T-cell (primary cell): ENCODE measurements around the gene S100A4. TPM values are rescaled to one million over a fixed set of nuclear protein-coding genes. Genes with fewer than 3 reads are reported as not detected.
"Not testable (repeated sequence)": the region's sequence is repeated elsewhere in the genome, so short reads cannot be mapped to it uniquely, and the experiment has no call there.

Source experiments
- ATAC-seq, 4 experiments: fragments of 200-7000 bp in 3 of 4; fragments of 150-1000 bp in 1 of 4; cut with Tn5 transposase; replicated peaks in 1 of 4; 1 replicate in 3 of 4; 2 replicates in 1 of 4; pipeline ENCODE4 v1.10.0; 2021; ENCODE audit warnings: moderate library complexity in 3 of 4, mild to moderate bottlenecking in 2 of 4, moderate number of reproducible peaks in 1 of 4
- CTCF ChIA-PET, 2 donors: fragments of 300-600 bp; sonication (Branson Sonifier 250); formaldehyde crosslinking; loops; one replicate each; lab custom pipeline; 2022; ENCODE audit warnings: antibody characterized with exemption in 2 of 2; lab: Charles Lee
- POLR2A ChIA-PET, 2 donors: fragments of 300-600 bp; sonication (Branson Sonifier 250); formaldehyde crosslinking; loops; one replicate each; lab custom pipeline; 2022; ENCODE audit warnings: antibody characterized with exemption in 2 of 2; lab: Charles Lee
- DNase-seq, 35 experiments: peaks; one replicate each; pipeline versions ENCODE4 v3.0.0 to v3.0.0-alpha.2; 2013 to 2023
- H3K27ac ChIP-seq: one replicate; pipeline ENCODE4 v1.5.1; 2013; ENCODE audit warnings: low read length
- H3K27me3 ChIP-seq, 2 experiments: replicated peaks in 1 of 2; 1 replicate in 1 of 2; 2 replicates in 1 of 2; pipeline versions ENCODE4 v1.6.1 to v1.7.0; 2013; ENCODE audit warnings: low read length in 1 of 2, mixed read lengths in 1 of 2; ENCODE audit not compliant: control insufficient read depth in 2 of 2, insufficient read depth in 2 of 2; ENCODE audit errors: extremely low read depth in 1 of 2
- H3K36me3 ChIP-seq, 2 donors: 1 replicate in 1 of 2; 2 replicates in 1 of 2; pipeline versions ENCODE4 v1.6.1 to v1.7.0; 2013; ENCODE audit warnings: low read length in 1 of 2; ENCODE audit not compliant: control insufficient read depth in 2 of 2, insufficient read depth in 1 of 2; ENCODE audit errors: extremely low read depth in 1 of 2
- H3K4me1 ChIP-seq, 2 experiments: 1 replicate in 1 of 2; 2 replicates in 1 of 2; pipeline versions ENCODE4 v1.6.1 to v1.7.0; 2013; ENCODE audit warnings: low read length in 2 of 2, mixed read lengths in 1 of 2; ENCODE audit not compliant: insufficient read depth in 2 of 2, control insufficient read depth in 1 of 2; ENCODE audit errors: extremely low read depth in 1 of 2
- H3K4me3 ChIP-seq, 2 donors: 1 replicate in 1 of 2; 2 replicates in 1 of 2; pipeline versions ENCODE4 v1.5.1 to v1.7.0; 2013; ENCODE audit warnings: mild to moderate bottlenecking in 2 of 2, low read length in 1 of 2, moderate library complexity in 1 of 2; ENCODE audit not compliant: control insufficient read depth in 1 of 2; ENCODE audit errors: extremely low read depth in 1 of 2
- H3K9me3 ChIP-seq: 2 replicates; pipeline ENCODE4 v1.7.0; 2013
- H3K27ac Mint-ChIP-seq, 2 donors: one replicate each; pipeline ENCODE4 v1.8.0; 2020 to 2021; ENCODE audit warnings: mild to moderate bottlenecking in 2 of 2, mixed read lengths in 2 of 2
- H3K27me3 Mint-ChIP-seq, 2 donors: one replicate each; pipeline ENCODE4 v1.8.0; 2021 to 2022; ENCODE audit warnings: mixed read lengths in 2 of 2
- H3K36me3 Mint-ChIP-seq: one replicate; pipeline ENCODE4 v1.8.0; 2021; ENCODE audit warnings: mixed read lengths
- H3K4me1 Mint-ChIP-seq, 3 donors: one replicate each; pipeline ENCODE4 v1.8.0; 2020 to 2022; ENCODE audit warnings: mixed read lengths in 3 of 3, mild to moderate bottlenecking in 1 of 3
- H3K4me3 Mint-ChIP-seq, 3 donors: one replicate each; pipeline ENCODE4 v1.8.0; 2020 to 2022; ENCODE audit warnings: mild to moderate bottlenecking in 3 of 3, mixed read lengths in 3 of 3, moderate library complexity in 3 of 3
- H3K9me3 Mint-ChIP-seq, 3 donors: one replicate each; pipeline ENCODE4 v1.8.0; 2020 to 2022; ENCODE audit warnings: mixed read lengths in 3 of 3
- WGBS: methylation state at CpG from one replicate; pipeline ENCODE4 v1.1.5; 2013; ENCODE audit warnings: missing lambda C conversion rate; ENCODE audit not compliant: insufficient coverage; 5-methylcytosine and 5-hydroxymethylcytosine counted together
- total RNA-seq, 35 experiments: library from RNA in 6 of 35; stranded (reverse) in 6 of 35; fragments of 120-200 nt in 1 of 35; gene quantifications; one replicate each; pipeline versions ENCODE4 v1.2.1 to v1.2.4 and lab custom pipeline; 2013 to 2026

The S100A4 gene
- total RNA-seq: 100 to 1,000 TPM; 297 to 698 (median 384) TPM
- total RNA-seq (2013): 667 TPM
- 12.4 to 196 (median 65.4) reads per million in 29 experiments for total RNA-seq (lab: John Stamatoyannopoulos, UW)

DNA sequence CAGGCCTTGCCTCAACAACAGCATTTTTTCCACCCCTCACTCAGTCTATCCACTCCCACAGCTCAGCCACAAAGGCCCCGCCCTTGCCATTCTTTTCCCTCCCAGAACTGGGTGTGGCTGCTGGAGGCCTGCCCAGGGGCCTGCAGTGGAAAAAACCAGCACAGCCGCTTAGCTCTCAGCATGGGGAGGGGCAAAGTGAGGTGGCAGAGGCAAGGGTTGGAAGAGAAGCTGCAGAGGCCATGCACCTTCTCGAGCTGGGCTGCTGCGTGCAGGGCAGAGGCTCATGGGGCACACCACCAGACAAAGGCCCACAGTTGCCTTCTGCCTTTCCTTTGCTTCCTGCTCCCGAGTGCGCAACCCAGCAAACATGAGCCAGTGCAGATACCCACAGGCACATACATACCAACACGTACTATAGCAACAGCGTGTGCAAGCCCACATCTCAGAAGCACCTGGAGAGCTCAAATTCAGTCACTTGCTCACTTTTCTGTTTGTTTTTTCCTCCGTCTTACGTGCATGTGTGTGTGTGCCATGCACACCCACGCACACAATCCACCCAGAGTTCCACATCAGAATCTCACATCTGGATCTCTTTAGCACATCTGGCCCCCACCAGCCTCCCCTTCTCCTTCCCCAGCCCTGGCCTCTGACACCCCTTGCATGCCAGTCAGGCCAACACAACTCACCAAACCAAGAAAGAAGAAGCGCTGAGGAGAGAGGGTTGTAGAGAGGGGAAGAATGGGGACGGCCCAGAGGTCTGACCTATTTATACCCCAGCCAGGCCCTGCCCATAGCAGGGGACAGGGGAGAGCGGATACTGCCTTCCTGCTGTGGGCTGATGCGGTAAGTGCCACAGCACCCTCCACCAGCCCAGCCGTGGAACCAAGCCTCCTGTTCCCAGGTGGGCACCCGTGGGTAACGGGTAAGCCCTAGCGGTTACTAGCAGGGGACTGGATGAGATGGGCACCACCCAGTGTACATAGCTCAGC lies at the start of gene S100A4:
TSS of gene S100A4 (minus strand) at position 740 of the 989 bp plus-strand sequence. CDS start 1,012 bp downstream, outside the sequence.
- Mint-ChIP-seq H3K4me3 (peak within 1 kb of the TSS; percentile 91 to 95 (median 93)), H3K27ac (peak within 1 kb of the TSS; percentile 100), H3K9me3 (no peaks in the 10 kb centered on the region), H3K36me3 (peaks cover 21% of the 10 kb centered on the region), H3K27me3 (no peaks in the 10 kb centered on the region), H3K4me1 (peaks cover 66 to 83% (median 74%) of the 10 kb centered on the region in 3 donors)
- CTCF ChIA-PET: interaction anchor here (0.8 to 2.8 kb wide), 7 partner anchors 10 to 89 kb away, joined by 3 to 35 read pairs (median 8); partner anchors contain the start of genes CHTOP (in 1 of the 2) and S100A6 (in 1 of the 2)
- peaks cover 56 to 72% of the 10 kb centered on the region in 2 experiments for H3K4me1 ChIP-seq
- POLR2A ChIA-PET: interaction anchor here (0.6 to 2.8 kb wide), 5 partner anchors 9 to 88 kb away, joined by 3 to 14 read pairs (median 4); partner anchors contain the start of gene S100A6 (in 1 of the 2)
- H3K27me3 ChIP-seq: peaks cover 0 to 3% of the 10 kb centered on the region in 2 experiments
- peak; percentile 78 to 85 (median 82) for ATAC-seq
- peak; percentile 58 to 89 (median 74) for DNase-seq
- H3K36me3 ChIP-seq: peaks cover 0 to 18% of the 10 kb centered on the region in 2 donors
- H3K4me3 ChIP-seq: peak within 1 kb of the TSS; percentile 49 to 76
- H3K27ac ChIP-seq: peak within 1 kb of the TSS; percentile 86
- 1% methylated on average over 17 of the region's 19 CpGs for WGBS
- H3K9me3 ChIP-seq: no peaks in the 10 kb centered on the region

DNA sequence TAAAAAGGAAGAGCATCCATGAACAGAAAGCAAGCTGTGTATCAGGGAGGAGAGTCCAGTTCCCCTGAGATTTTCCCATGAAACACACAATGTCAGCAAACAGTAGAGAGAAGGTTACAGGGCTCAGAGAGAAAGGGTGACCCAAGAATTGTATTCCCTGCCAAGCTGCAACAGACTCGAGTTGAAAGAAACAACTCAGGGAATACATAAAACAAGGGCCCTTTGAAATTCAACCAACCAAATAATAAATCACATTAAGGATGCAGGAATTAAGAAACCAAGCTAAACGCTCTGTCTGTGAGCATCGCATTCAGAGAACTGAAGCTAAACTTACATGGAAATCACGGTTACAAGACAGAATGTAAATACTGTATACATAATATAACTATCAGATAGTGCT lies 47.1 kb upstream of the S100A4 start:
- Histone ChIP-seq H3K9me3 (no peaks in the 10 kb centered on the region), H3K27ac (no peak overlapping the region), H3K4me1 (no peaks in the 10 kb centered on the region), H3K4me3 (no peak overlapping the region), H3K36me3 (no peaks in the 10 kb centered on the region), H3K27me3 (no peaks in the 10 kb centered on the region)
- H3K9me3 Mint-ChIP-seq: no peaks in the 10 kb centered on the region
- DNase-seq (no peak), ATAC-seq (no peak)
- POLR2A ChIA-PET: no interaction called here
- H3K4me1 Mint-ChIP-seq: peaks cover 0 to 8% (median 0%) of the 10 kb centered on the region in 3 donors
- H3K36me3 Mint-ChIP-seq: no peaks in the 10 kb centered on the region
- CTCF ChIA-PET: no interaction called here
- WGBS: 40% methylated on average over 1 of the region's 4 CpGs
- no peak overlapping the region for H3K27ac Mint-ChIP-seq
- H3K27me3 Mint-ChIP-seq: no peaks in the 10 kb centered on the region
- H3K4me3 Mint-ChIP-seq: no peak overlapping the region

DNA sequence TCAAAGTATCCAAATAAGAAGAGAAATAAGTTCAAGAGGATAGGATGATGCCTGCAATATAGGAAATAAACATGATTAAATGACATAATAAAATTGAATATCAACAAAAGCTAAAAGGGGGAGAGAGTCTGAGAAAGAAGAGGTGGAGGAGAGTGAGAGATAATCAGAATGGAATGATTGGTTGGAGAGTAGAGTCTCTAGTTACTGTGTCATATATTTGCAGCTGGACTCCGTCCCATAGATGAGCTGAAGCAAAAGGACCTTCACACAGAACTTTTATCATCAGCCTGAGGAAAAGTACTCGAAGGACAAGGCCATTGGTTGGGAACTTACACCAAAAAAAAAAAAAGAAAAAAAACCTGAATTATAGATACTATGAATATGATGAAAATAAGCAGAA lies 42.9 kb upstream of the S100A4 start:
- POLR2A ChIA-PET: no interaction called here

DNA sequence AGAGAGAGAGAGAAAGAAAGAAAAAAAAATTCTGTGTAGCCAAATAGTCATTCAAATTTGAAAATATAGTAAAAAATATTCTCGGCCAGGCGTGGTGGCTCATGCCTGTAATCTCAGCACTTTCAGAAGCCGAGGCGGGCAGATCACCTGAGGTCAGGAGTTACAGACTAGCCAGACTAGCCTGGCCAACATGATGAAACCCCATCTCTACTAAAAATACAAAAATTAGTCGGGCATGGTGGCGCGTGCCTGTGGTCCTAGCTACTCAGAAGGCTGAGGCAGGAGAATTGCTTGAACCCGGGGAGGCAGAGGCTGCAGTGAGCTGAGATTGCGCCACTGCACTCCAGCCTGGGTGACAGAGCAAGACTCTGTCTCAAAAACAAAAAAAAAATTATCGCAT lies 42.4 kb upstream of the S100A4 start:
- H3K4me3 Mint-ChIP-seq, POLR2A ChIA-PET, CTCF ChIA-PET, H3K4me3 ChIP-seq, H3K9me3 ChIP-seq, H3K27ac Mint-ChIP-seq, H3K27ac ChIP-seq, H3K4me1 Mint-ChIP-seq, DNase-seq, H3K4me1 ChIP-seq, H3K36me3 Mint-ChIP-seq, ATAC-seq, H3K9me3 Mint-ChIP-seq, H3K36me3 ChIP-seq: not testable (repeated sequence)
- H3K27me3 ChIP-seq: peaks cover 0 to 11% of the 10 kb centered on the region in 2 experiments
- peaks cover 4 to 11% of the 10 kb centered on the region in 2 donors for H3K27me3 Mint-ChIP-seq
- no CpG with 5 or more reads among the region's 10 CpGs for WGBS

More for the DNA sequence above, 42.9 kb upstream of the S100A4 start:
- Mint-ChIP-seq H3K27me3 (peaks cover 4 to 11% of the 10 kb centered on the region in 2 donors), H3K4me1 (no peaks in the 10 kb centered on the region), H3K36me3 (no peaks in the 10 kb centered on the region), H3K4me3 (no peak overlapping the region), H3K9me3 (no peaks in the 10 kb centered on the region), H3K27ac (no peak overlapping the region)
- Histone ChIP-seq H3K9me3 (no peaks in the 10 kb centered on the region), H3K4me3 (no peak overlapping the region), H3K27me3 (peaks cover 0 to 11% of the 10 kb centered on the region in 2 experiments), H3K4me1 (no peaks in the 10 kb centered on the region), H3K36me3 (no peaks in the 10 kb centered on the region), H3K27ac (no peak overlapping the region)
- DNase-seq: no peak
- no peak for ATAC-seq
- no CpG with 5 or more reads among the region's 2 CpGs for WGBS
- CTCF ChIA-PET: no interaction called here

DNA sequence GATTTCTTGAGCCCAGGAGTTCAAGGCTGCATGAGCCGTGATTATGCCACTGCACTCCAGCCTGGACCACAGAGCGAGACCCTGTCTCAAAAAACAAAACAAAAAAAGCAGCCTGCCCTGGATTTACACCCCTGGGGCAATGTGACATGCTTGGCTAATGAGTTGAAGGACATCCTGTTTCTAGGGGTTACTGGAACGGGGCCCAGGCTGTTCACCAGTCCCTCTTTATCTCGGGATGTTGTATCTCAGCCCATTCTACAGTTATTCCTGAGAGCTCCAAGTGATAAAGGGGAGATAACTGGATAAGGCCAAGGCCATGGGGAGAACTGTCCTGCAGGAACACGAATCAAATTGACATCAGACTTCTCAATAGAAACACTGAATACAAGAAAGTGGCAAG lies 41.7 kb upstream of the S100A4 start:
- Mint-ChIP-seq H3K27me3 (peaks cover 4 to 11% of the 10 kb centered on the region in 2 donors), H3K4me1 (no peaks in the 10 kb centered on the region), H3K4me3 (no peak overlapping the region), H3K9me3 (no peaks in the 10 kb centered on the region), H3K36me3 (no peaks in the 10 kb centered on the region), H3K27ac (no peak overlapping the region)
- Histone ChIP-seq H3K27ac (no peak overlapping the region), H3K36me3 (no peaks in the 10 kb centered on the region), H3K4me1 (no peaks in the 10 kb centered on the region), H3K4me3 (no peak overlapping the region), H3K9me3 (no peaks in the 10 kb centered on the region), H3K27me3 (peaks cover 0 to 11% of the 10 kb centered on the region in 2 experiments)
- POLR2A ChIA-PET: interaction anchor here in 1 of 2 donors (0.6 kb wide), 1 partner anchor 27 kb away, joined by 3 read pairs; no protein-coding TSS in a partner anchor
- ATAC-seq: no peak
- no peak for DNase-seq
- 86% methylated on average over 1 of the region's 5 CpGs for WGBS
- CTCF ChIA-PET: interaction anchor here in 1 of 2 donors (0.9 kb wide), 1 partner anchor 15 kb away, joined by 4 read pairs; no protein-coding TSS in a partner anchor

DNA sequence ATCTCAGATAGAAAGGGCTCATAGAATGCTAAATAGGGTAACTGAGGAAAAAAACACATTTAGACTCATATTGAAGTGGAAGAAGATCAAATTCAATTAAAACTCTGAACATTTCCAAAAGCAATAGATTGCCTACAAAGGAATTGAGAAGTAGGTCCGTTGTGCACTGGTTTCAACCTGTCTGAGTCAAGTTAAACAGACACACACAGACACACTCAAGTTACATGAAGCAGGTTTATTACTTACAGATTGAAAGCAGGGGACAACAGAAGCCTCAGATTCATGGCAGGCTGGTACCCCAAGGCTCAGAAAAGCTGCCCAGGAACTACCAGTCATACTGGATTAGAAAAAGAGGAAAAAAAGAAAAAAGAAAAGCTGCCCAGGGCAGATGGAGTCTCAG lies 40.7 kb upstream of the S100A4 start:
- H3K9me3 ChIP-seq: no peaks in the 10 kb centered on the region
- no peaks in the 10 kb centered on the region for H3K4me1 Mint-ChIP-seq
- H3K36me3 Mint-ChIP-seq: no peaks in the 10 kb centered on the region
- H3K27me3 ChIP-seq: peaks cover 0 to 11% of the 10 kb centered on the region in 2 experiments
- DNase-seq: no peak
- H3K27ac Mint-ChIP-seq: peak overlapping the region in 1 of 2 donors; percentile 16
- peaks cover 4 to 11% of the 10 kb centered on the region in 2 donors for H3K27me3 Mint-ChIP-seq
- no peaks in the 10 kb centered on the region for H3K9me3 Mint-ChIP-seq
- H3K27ac ChIP-seq: no peak overlapping the region
- no peak overlapping the region for H3K4me3 ChIP-seq
- CTCF ChIA-PET: interaction anchor here in 1 of 2 donors (0.9 kb wide), 1 partner anchor 14 kb away, joined by 4 read pairs; no protein-coding TSS in a partner anchor
- ATAC-seq: no peak
- no peak overlapping the region for H3K4me3 Mint-ChIP-seq
- WGBS: 80% methylated on average over 1 of the region's 1 CpG
- POLR2A ChIA-PET: no interaction called here
- H3K4me1 ChIP-seq: no peaks in the 10 kb centered on the region
- no peaks in the 10 kb centered on the region for H3K36me3 ChIP-seq
